Daoy (cell line): ENCODE results near the gene DTL. TPM values are rescaled to one million over a fixed set of nuclear protein-coding genes. Genes with fewer than 3 reads are reported as not detected.
"Not testable (repeated sequence)": the region's sequence is repeated elsewhere in the genome, so short reads cannot be mapped to it uniquely, and the experiment has no call there.

Experiments used
- DNase-seq: peaks from one replicate; pipeline ENCODE4 v3.0.0-alpha.2; 2015; ENCODE audit warnings: low read depth
- total RNA-seq: library from RNA; depleted of rRNA; stranded (reverse); fragments of >200 nt; shearing (Covaris generic); gene quantifications from 2 replicates; pipeline ENCODE4 v1.2.3, GENCODE V29; 2014; rRNA removed

The DTL gene
- 28.7 and 37.0 TPM in 2 replicates for total RNA-seq

DNA sequence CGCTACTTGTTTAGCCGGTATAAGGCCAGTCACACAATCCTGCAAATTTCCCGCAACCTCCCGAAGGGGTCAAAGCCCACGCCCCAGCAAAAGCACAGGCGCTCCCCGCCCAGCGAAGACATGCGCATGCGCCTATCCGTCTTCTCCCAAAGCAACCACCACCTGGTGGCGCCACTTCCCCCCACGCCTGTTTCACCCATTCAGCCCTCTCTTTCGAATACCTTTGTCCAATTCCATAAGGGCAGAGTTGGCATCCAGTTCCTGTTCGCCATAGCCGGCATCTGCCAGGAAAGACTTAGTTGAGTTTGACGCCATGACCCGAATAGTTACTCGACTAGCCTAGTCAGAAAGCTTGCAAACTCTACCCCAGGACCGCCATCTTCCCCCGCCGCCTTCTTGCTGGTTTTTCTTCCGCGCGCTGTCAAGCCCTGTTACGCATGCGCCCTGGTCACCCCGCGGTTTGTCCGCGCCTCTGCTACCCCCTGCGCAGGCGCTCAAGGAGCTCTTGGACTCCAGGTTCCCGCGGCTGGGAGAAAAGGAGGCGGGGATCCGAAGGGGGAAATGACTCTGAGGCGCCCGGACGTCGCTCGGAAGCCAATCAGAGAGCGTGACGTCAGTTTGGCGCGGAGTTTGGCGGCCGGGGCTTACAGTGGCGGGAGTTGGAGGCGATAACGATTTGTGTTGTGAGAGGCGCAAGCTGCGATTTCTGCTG is at the start of gene DTL, which contains the start of gene INTS7:
Gene DTL (plus strand): TSS at position 626 of the 712 bp plus-strand sequence. CDS start 143 bp downstream, outside the sequence.
Gene INTS7 (minus strand): TSS at position 435 of the 712 bp plus-strand sequence. CDS start 120 bp downstream, at position 315.
- peak; percentile 99 for DNase-seq

- DNase-seq = no peak
These were observed 48.8 kb upstream of the DTL start for GRCh38 chr1:211986628-211987254.

DNA sequence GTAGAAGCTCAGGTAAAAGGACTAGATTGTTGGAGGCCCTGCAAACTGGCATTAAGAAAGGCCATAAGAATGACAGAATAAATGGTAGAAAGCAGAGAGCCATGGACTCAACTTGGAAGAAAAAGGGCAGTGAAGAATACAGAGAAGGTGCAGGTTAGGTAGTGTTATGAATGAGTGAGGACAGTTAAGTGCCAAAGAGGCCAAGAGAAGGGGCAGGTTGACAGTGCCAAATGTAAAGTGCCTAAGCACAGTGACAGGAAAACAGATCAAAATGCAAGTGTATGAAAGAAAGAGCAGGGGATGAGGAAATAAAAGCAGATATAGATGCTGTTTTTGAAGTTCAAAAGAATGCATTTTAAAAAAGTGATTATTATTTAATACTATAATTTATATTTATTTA is 43.9 kb upstream of the DTL start:
- DNase-seq = no peak

- DNase-seq = not testable (repeated sequence)
These were observed 38.1 kb upstream of the DTL start for GRCh38 chr1:211997426-211997825.

DNA sequence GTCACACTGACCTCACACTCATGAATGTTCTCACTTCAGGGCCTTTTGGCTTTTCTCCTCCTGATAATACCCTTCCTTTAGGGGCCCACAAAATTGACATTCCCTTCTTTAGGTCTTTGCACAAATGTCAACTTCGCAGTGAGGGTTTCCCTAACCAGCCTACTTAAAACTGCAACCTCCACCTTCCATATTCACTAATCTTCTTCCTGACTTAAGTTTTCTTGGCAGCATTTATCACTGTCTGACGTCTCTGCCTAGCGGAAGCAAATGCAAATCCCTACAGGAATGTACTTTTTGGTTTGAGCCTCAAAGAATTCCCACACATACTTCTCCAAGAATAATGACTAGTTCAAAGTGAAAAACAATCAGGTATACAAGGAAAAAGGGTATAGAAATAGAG is 33.0 kb upstream of the DTL start:
- no peak for DNase-seq

GRCh38 chr1:212004895-212005608 is 30.5 kb upstream of the DTL start:
- no peak for DNase-seq

DNA sequence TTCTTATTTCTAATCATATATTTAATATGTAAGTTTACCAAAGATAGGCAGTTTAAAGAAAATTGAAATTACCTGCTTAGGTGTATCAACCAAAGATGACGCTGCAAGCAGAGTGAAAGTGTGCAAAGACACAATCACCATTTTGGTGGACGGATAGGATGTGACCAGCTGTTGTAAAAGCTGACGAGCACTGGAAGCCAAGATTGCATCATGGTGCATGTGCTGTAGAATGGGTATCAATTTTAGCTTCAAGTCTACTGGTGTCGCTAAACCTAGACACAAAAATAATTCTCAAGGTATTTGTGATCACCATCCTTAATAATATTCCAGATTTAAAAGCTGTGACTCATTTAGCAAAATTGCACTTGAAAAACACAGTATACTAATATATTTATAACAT is 28.4 kb upstream of the DTL start:
- DNase-seq = no peak

GRCh38 chr1:212007886-212008285 is 27.7 kb upstream of the DTL start:
- no peak for DNase-seq

GRCh38 chr1:212009561-212009960 is 26.0 kb upstream of the DTL start:
- no peak for DNase-seq

GRCh38 chr1:212010004-212010403 is 25.5 kb upstream of the DTL start:
- DNase-seq = no peak

DNA sequence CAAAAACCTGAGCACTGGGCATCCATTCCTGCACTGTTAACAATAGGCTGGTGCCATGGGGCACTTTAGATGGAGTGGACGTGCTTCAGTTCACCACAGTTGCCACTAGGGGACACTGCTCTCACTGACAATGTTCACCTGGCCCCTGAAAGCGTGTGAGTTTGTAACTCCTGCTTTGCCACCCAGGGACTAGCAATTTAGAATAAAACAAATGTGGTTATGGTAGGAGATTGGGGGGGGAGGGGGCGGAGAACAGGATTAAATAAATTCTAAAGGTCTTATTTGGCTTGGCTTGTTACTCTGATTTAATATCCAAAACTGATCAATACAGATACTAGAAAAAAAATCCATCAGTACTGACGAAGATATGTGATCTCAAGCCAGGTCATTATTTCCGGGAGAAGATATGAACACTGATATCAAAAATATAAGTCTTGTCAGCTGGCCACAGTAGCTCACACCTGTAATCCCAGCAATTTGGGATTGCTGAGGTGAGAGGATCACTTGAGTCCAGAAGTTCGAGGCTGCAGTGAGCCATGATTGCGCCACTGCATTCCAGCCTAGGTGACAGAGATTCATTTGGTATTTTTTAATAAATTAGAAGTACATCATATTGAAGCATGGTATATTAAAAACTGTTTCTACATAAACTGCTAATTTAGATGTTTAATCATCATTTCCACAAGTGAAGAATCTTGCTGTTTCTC is 23.4 kb upstream of the DTL start:
- peak; percentile 73 for DNase-seq

DNA sequence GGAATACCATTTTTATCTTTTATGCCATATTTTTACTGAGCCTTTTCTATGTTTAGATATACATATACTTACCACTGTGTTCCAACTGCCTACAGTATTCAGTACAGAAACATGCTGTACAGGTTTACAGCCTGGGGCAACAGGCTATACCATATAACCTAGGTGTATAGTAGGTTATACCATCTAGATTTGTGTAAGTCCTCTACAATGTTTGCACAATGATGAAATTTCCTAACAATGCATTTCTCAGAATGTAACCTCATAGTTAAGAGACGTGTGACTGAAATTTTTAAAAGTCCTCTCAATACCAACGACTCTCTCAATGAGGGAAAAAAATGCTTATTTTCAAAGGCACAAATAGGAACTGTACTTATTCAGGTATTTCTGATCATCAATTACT is 21.9 kb upstream of the DTL start:
- no peak for DNase-seq

- DNase-seq = no peak
These were observed 14.6 kb upstream of the DTL start for GRCh38 chr1:212020975-212021374.

- no peak for DNase-seq
These were observed 14.0 kb upstream of the DTL start for GRCh38 chr1:212021563-212021962.

- DNase-seq = not testable (repeated sequence)
These were observed 12.6 kb upstream of the DTL start for GRCh38 chr1:212022908-212023307.

- DNase-seq = no peak
These were observed 10.9 kb upstream of the DTL start for GRCh38 chr1:212024469-212025149.

DNA sequence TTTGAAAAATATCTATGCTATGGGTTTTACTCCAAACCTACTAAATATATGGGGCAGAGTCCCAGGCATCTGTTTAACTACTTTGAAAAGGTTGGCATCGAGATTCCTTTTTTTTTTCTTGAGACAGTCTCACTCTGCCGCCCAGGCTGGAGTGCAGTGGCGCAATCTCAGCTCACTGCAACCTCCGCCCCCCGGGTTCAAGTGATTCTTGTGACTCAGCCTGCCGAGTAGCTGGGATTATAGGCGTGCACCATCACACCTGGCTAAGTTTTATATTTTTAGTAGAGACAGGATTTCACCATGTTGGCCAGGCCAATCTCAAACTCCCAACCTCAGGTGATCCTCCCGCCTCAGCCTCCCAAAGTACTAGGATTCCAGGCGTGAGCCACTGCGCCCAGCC is 7.8 kb upstream of the DTL start:
- DNase-seq = peak; percentile 41

DNA sequence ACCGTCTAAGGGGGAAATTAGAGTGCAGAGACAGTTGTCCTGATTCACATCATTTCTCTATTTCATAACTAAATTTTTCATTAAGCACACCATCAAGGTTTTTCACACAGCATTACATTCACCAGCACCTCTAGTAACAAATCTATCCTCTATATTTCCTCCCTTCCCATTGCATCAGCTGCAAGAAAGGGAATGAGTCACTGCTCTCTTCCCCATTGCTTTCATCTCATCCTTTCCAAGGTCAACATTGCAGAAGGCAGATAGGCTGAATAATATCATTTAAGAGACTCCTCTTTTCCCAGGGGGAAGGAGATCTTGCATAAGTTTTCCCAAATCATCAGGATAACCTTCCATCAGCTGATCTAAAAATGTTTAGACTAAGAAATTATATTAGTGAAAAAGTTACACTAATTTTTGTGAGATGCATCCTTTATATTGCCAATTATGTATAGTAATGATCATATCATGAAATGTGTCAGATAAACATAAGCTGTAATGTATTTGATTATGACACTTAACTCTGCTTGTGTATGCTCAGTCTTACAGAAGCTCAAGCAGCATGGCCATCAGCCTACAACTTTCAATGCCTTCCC is 4.5 kb upstream of the DTL start:
- DNase-seq = peak; percentile 84

GRCh38 chr1:212034516-212035122 is 929 bp upstream of the DTL start:
- no peak for DNase-seq

DNA sequence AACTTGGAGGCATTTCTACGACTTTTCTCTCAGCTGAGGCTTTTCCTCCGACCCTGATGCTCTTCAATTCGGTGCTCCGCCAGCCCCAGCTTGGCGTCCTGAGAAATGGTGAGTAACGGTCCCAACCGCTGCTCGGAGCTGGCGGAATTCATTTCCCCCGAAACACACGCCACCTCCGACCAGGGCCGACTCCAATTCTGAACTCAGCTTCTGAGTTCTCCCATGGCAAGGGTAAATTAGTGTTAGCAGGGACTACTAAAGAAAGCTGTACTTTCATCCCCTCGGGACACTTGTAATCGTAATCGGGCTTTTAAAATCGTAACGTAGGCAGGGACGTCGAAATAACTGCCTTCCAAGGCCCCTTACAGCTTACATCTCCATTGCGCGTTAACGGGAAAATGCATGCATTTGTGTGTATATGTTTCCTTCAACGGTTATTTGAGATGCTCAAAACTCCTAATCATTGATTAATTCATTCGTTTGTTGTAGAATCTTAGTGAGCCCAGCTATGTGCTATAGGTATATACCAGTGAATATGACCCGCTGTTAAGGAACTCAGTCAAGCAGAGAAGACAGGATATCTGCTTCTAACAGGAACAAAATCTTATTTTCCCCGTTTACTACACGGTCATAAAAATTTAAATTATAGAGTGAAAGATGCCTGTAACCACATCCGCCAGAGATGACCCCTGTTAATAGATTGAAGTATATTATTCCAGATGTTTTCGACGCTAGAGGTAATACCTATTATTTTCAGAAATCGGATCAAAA is 472 bp downstream of the DTL start:
- peak; percentile 4 for DNase-seq
